Subcutaneous abdominal adipose tissue (tissue), 5 donors: ENCODE measurements around the gene TIMP2.
"Not testable (repeated sequence)": the region's sequence is repeated elsewhere in the genome, so short reads cannot be mapped to it uniquely, and the experiment has no call there.

ENCODE experiments used
- H3K27ac ChIP-seq: one replicate; pipeline ENCODE4 v1.7.0; 2013; ENCODE audit warnings: low read depth, mild to moderate bottlenecking, inconsistent platforms, low read length, moderate library complexity
- H3K27me3 ChIP-seq, 5 donors: one replicate each; pipeline ENCODE4 v1.7.0; 2013; ENCODE audit warnings: low read length in 5 of 5, inconsistent platforms in 1 of 5; ENCODE audit not compliant: control insufficient read depth in 5 of 5, insufficient read depth in 4 of 5
- H3K36me3 ChIP-seq, 5 donors: one replicate each; pipeline ENCODE4 v1.7.0; 2013; ENCODE audit warnings: low read length in 5 of 5; ENCODE audit not compliant: control insufficient read depth in 5 of 5, insufficient read depth in 5 of 5
- H3K4me1 ChIP-seq, 5 donors: one replicate each; pipeline ENCODE4 v1.7.0; 2013; ENCODE audit warnings: low read length in 5 of 5, mild to moderate bottlenecking in 3 of 5, moderate library complexity in 1 of 5; ENCODE audit not compliant: control insufficient read depth in 5 of 5, insufficient read depth in 5 of 5
- H3K4me3 ChIP-seq, 5 donors: one replicate each; pipeline ENCODE4 v1.7.0; 2013; ENCODE audit warnings: low read length in 5 of 5, low read depth in 1 of 5
- H3K9ac ChIP-seq, 5 donors: one replicate each; pipeline ENCODE4 v1.7.0; 2013; ENCODE audit warnings: low read length in 5 of 5, mild to moderate bottlenecking in 4 of 5, moderate library complexity in 3 of 5
- H3K9me3 ChIP-seq, 5 donors: one replicate each; pipeline ENCODE4 v1.7.0; 2013; ENCODE audit warnings: low read length in 5 of 5; ENCODE audit not compliant: control insufficient read depth in 5 of 5
- donor health status: healthy.
- donor health status: healthy.
- donor health status: healthy.
- donor health status: healthy.
- donor health status: healthy.

The TIMP2 gene

DNA sequence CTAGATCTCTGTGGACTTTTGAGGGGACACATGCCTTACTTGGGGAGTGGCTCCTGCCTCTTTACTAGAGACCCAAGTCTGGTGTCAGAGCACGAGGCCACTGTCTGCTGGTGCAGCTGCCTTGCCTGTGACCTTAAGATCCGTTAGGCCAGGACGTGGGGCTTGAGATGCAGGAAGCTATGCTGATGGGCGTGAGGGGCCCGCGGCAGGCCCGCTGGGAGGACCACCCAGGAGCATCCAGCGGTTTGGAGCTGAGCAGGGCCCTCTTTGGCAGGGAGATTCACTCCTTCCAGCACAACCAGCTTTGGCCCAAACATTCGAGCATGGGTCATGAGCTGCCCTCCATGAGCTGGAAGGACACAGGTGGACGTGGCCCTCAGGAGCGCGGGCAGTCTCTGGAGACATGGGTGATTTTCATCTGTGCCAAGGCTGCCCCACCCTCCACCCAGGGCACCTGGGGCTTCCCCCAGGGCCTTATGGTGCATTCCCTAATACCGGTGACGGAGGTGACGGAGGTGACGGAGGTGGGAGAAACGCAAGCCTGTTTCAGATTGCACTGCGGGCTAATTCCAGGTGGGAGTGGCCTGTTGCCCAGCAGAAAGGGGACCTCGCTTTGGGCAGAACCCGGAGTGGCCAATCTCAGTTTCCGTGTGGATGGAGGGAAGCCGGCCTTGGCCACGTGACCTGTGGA, 41.9 kb upstream of the TIMP2 start:
- no peaks in the 10 kb centered on the region for H3K27me3 ChIP-seq
- H3K9ac ChIP-seq, result no peak overlapping the region
- H3K9me3 ChIP-seq, result no peaks in the 10 kb centered on the region
- H3K27ac ChIP-seq, result no peak overlapping the region
- peaks cover 0 to 22% (median 15%) of the 10 kb centered on the region in 5 donors for H3K4me1 ChIP-seq
- H3K4me3 ChIP-seq, result no peak overlapping the region
- peaks cover 0 to 38% (median 18%) of the 10 kb centered on the region in 5 donors for H3K36me3 ChIP-seq

DNA sequence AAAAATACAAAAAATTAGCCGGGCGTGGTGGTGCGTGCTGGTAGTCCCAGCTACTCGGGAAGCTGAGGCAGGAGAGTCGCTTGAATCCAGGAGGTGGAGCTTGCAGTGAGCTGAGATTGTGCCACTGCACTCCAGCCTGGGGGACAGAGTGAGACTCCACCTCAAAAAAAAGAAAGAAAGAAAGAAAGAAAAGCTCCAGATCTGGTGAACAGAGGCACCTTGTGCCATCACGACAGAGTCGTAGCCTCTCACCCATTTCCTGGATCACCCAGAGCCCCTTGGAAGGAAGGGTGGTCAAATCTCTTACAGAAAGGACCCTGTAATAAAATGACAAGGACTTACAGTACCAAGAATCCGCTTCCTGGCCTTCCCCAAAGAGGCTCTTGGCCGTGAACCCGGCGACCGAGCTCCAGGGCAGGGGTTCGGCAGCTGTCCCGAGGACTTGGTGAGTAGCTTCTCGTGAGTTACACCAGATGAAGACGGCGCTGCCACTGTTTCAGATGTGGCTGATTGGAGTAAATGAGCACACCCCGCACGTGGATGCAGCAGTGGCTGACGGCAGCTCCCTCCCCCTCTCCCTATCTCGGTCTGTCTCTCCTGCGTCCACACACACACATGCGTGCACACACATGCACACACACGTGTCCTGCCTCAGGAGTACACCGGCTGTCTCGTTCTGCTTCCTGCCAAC, 41.1 kb upstream of the TIMP2 start:
- H3K4me1 ChIP-seq, result peaks cover 0 to 17% (median 11%) of the 10 kb centered on the region in 5 donors
- H3K27ac ChIP-seq, result no peak overlapping the region
- no peaks in the 10 kb centered on the region for H3K27me3 ChIP-seq
- peaks cover 0 to 32% (median 16%) of the 10 kb centered on the region in 5 donors for H3K36me3 ChIP-seq
- no peaks in the 10 kb centered on the region for H3K9me3 ChIP-seq
- no peak overlapping the region for H3K9ac ChIP-seq
- H3K4me3 ChIP-seq, result no peak overlapping the region

DNA sequence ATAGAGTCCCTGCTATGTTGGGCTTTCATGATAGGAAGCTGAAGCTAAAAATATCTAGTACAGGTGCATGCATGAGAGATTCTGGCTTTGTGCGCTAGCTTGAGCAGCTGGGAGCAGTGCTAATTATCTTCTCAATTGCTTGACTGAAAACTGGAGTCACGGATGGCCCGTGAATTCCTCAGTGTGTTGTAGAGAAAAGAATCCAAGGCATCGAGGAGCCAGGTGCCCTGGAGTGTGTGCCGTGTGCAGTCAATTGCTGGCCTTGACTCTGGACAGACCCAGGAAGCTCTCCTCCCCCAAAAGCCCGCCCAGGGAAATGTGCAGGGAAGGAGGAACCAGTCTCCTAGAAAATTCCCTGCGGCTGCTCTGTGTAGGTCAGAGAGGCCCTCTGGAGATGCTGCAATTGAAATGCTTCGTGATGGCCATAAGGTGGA, 40.3 kb upstream of the TIMP2 start:
- H3K27ac ChIP-seq, result no peak overlapping the region
- H3K9ac ChIP-seq, result no peak overlapping the region
- H3K27me3 ChIP-seq, result no peaks in the 10 kb centered on the region
- H3K4me1 ChIP-seq, result peaks cover 0 to 16% (median 11%) of the 10 kb centered on the region in 5 donors
- no peaks in the 10 kb centered on the region for H3K9me3 ChIP-seq
- H3K4me3 ChIP-seq, result no peak overlapping the region
- H3K36me3 ChIP-seq, result peaks cover 0 to 32% (median 16%) of the 10 kb centered on the region in 5 donors

DNA sequence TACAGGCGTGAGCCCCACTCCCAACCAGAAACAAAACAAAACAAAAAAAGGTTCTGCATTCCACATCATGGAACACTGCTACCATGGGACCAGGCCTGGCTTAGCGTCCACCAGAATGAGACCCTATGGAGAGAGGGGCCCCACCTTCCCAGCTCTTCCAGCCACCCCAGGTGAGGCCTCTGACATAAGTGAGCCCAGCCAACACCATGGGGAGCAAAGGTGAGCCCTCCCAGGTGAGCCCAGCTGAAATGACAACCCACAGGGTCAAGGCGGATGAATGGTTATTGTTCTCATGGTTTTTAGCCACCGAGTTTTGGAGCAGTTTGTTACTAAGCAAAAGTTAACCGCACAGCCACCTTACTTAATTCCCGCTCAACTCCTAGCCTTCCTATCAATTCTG, 38.2 kb upstream of the TIMP2 start:
- Histone ChIP-seq H3K36me3 (peaks cover 0 to 14% (median 10%) of the 10 kb centered on the region in 5 donors), H3K9me3 (no peaks in the 10 kb centered on the region), H3K9ac (no peak overlapping the region), H3K27me3 (no peaks in the 10 kb centered on the region), H3K27ac (no peak overlapping the region), H3K4me3 (no peak overlapping the region), H3K4me1 (peaks cover 0 to 13% (median 11%) of the 10 kb centered on the region in 5 donors)

DNA sequence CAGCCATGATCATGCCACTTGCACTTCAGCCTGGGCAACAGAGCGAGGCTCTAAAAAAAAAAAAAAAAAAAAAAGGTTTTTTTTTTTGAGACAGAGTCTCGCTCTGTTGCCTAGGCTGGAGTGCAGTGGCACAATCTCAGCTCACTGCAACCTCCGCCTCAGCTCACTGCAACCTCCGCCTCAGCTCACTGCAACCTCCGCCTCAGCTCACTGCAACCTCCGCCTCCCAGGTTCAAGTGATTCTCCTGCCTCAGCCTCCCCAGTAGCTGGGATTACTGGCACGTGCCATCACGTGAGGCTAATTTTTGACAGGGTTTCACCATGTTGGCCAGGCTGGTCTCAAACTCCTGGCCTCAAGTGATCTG, 37.8 kb upstream of the TIMP2 start:
- not testable (repeated sequence) for H3K9me3 ChIP-seq, H3K27me3 ChIP-seq, H3K4me3 ChIP-seq, H3K27ac ChIP-seq, H3K9ac ChIP-seq
- Histone ChIP-seq H3K36me3 (peaks cover 0 to 12% (median 8%) of the 10 kb centered on the region in 5 donors), H3K4me1 (peaks cover 0 to 13% (median 11%) of the 10 kb centered on the region in 5 donors)

DNA sequence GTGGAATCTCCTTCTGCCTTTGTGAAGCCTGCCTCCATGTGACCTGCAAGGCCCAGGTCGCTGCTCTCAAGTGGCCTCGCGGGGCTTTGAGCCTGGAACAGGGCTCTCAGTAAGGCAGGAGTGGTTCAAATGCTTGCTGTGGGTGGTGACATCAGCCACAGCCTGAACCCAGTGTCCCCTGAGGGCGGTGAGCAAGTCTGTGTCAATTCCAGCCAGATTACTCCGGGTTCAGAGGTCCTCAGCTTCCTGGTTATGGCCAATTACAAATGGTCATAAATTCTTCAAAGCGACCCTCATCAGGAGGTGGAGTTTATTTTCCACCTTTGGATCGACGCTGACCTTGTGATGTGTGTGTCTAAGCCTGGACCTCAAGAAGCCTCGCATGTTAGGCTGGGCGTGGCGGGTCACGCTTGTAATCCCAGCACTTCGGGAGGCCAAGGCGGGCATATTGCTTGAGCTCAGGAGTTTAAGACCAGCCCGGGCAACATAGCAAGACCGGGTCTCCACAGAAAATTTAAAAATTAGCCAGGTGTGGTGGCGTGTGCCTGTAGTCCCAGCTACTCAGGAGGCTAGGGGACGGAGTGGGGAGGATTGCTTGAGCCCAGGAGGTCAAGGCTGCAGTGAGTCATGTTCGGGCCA, 37.3 kb upstream of the TIMP2 start:
- Histone ChIP-seq H3K9me3 (no peaks in the 10 kb centered on the region), H3K9ac (no peak overlapping the region), H3K36me3 (peaks cover 0 to 10% (median 4%) of the 10 kb centered on the region in 5 donors), H3K4me3 (no peak overlapping the region), H3K27ac (no peak overlapping the region), H3K27me3 (no peaks in the 10 kb centered on the region), H3K4me1 (peaks cover 0 to 13% (median 11%) of the 10 kb centered on the region in 5 donors)

DNA sequence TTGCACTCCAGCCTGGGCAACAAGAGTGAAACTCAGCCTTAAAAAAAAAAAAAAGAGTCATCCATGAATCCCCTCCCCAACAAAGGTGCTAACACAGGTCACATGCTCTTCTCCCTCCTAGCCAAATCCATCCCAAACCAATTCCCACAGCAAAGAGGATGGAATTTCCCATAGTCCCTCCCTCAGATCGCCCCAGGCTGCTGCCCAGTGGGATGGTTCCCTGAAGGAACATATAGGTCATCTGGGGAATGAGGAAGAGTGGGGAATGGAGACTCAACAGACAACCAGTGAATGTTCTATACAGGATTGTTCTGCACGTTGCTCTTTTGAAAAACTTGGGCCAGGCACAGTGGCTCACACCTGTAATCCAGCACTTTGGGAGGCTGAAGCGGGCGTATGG, 36.4 kb upstream of the TIMP2 start:
- H3K9ac ChIP-seq, result no peak overlapping the region
- H3K36me3 ChIP-seq, result peaks cover 0 to 3% (median 1%) of the 10 kb centered on the region in 5 donors
- no peak overlapping the region for H3K4me3 ChIP-seq
- no peak overlapping the region for H3K27ac ChIP-seq
- H3K9me3 ChIP-seq, result no peaks in the 10 kb centered on the region
- H3K27me3 ChIP-seq, result no peaks in the 10 kb centered on the region
- peaks cover 0 to 13% (median 11%) of the 10 kb centered on the region in 5 donors for H3K4me1 ChIP-seq

DNA sequence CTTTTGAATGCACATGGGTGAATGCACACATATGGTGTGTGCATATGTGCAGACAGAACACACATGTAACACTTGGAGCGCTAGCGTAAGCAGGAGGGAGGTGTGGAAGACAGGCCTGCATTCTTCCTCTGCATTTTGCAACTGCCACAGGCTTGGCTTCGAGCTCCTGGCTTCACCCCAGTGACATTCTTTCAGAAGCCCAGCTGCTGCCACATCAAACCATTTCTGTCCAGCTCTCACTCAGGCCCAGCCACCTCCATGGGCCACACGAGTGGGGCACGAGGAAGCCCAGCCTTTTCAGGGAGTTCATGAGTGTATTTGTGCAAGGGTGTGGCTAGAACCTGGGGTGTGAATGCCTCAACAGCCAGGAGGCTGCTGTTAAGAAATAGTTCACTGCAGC, 35.7 kb upstream of the TIMP2 start:
- no peaks in the 10 kb centered on the region for H3K27me3 ChIP-seq
- H3K4me3 ChIP-seq, result no peak overlapping the region
- no peaks in the 10 kb centered on the region for H3K9me3 ChIP-seq
- H3K27ac ChIP-seq, result no peak overlapping the region
- H3K4me1 ChIP-seq, result peaks cover 0 to 13% (median 11%) of the 10 kb centered on the region in 5 donors
- no peaks in the 10 kb centered on the region for H3K36me3 ChIP-seq
- no peak overlapping the region for H3K9ac ChIP-seq

DNA sequence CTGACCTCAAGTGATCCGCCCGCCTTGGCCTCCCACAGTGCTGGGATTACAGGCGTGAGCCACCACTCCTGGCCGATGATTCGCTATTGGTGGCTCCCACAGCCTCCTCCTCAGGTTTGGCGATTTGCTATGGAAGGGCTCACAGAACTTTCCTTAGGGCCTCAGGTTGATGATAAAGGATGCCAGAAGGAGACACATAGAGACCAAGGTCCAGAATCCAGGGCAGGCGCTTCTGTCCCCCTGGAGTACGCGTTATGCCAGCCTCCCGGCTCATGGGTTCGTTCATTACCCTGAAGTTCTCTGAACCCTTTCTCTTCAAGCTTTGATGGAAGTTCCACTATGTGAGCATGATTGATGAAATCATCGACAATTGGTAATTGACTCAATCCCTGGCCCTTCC, 34.6 kb upstream of the TIMP2 start:
- H3K9ac ChIP-seq, result no peak overlapping the region
- H3K4me3 ChIP-seq, result no peak overlapping the region
- no peak overlapping the region for H3K27ac ChIP-seq
- H3K36me3 ChIP-seq, result no peaks in the 10 kb centered on the region
- peaks cover 0 to 13% (median 11%) of the 10 kb centered on the region in 5 donors for H3K4me1 ChIP-seq
- H3K9me3 ChIP-seq, result no peaks in the 10 kb centered on the region
- H3K27me3 ChIP-seq, result peaks cover 0 to 3% (median 0%) of the 10 kb centered on the region in 5 donors

DNA sequence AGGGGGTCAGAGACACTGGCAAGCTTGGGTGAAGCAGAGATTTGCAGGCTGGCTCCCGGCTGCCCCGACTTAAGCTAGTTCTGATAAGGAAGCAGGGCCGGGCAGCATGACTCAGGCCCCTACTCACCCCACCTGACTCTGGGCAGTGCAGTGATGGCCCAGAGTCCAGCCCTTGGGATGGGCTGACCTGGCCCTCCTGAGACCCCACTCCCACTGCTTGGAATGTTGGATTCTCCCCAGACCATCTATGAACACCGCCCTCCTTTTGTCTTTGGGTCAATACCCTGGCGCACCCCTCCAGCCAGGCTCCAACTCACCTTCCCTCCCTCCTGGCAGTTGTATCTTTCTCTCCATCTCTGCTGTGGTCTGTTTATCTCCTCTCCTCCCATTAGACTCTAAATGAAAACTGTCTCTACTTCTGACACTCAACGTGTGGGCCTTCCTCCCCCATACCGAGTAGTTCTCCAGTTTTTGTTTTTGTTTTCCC, 33.5 kb upstream of the TIMP2 start:
- Histone ChIP-seq H3K36me3 (no peaks in the 10 kb centered on the region), H3K9me3 (no peaks in the 10 kb centered on the region), H3K4me3 (no peak overlapping the region), H3K4me1 (peaks cover 0 to 13% (median 11%) of the 10 kb centered on the region in 5 donors), H3K27me3 (peaks cover 0 to 6% (median 0%) of the 10 kb centered on the region in 5 donors), H3K27ac (no peak overlapping the region), H3K9ac (no peak overlapping the region)
